NCI-H1105 (cell line): Measurements from ENCODE around the gene SLAMF1.
"Not testable (repeated sequence)": the region's sequence is repeated elsewhere in the genome, so short reads cannot be mapped to it uniquely, and the experiment has no call there.

ENCODE experiments used
- DNase-seq: peaks from one replicate; lab custom pipeline; 2025; lab: John Stamatoyannopoulos, UW

SLAMF1 gene

GRCh38 chr1:160640359-160641123 is 6.3 kb downstream of the SLAMF1 start:
- DNase-seq: no peak

- no peak for DNase-seq
These were observed 7.2 kb downstream of the SLAMF1 start for GRCh38 chr1:160639652-160640051.

- DNase-seq: no peak
These were observed 7.9 kb downstream of the SLAMF1 start for GRCh38 chr1:160638926-160639325.

- no peak for DNase-seq
These were observed 8.3 kb downstream of the SLAMF1 start for GRCh38 chr1:160638540-160638857.

GRCh38 chr1:160637821-160638539 is 8.9 kb downstream of the SLAMF1 start:
- DNase-seq: no peak

- DNase-seq: no peak
These were observed 9.8 kb downstream of the SLAMF1 start for GRCh38 chr1:160637065-160637464.

- no peak for DNase-seq
These were observed 10.3 kb downstream of the SLAMF1 start for GRCh38 chr1:160636547-160636946.

GRCh38 chr1:160636076-160636475 is 10.8 kb downstream of the SLAMF1 start:
- DNase-seq: no peak

- no peak for DNase-seq
These were observed 12.0 kb downstream of the SLAMF1 start for GRCh38 chr1:160634543-160635491.

GRCh38 chr1:160633330-160633903 is 13.4 kb downstream of the SLAMF1 start:
- DNase-seq: no peak

GRCh38 chr1:160631983-160632625 is 14.7 kb downstream of the SLAMF1 start:
- DNase-seq: no peak

- no peak for DNase-seq
These were observed 16.1 kb downstream of the SLAMF1 start for GRCh38 chr1:160630523-160631451.

GRCh38 chr1:160629286-160630210 is 17.3 kb downstream of the SLAMF1 start:
- DNase-seq: no peak

- DNase-seq: no peak
These were observed 18.0 kb downstream of the SLAMF1 start for GRCh38 chr1:160628799-160629263.

- not testable (repeated sequence) for DNase-seq
These were observed 19.1 kb downstream of the SLAMF1 start for GRCh38 chr1:160627677-160628289.

GRCh38 chr1:160626509-160627342 is 20.1 kb downstream of the SLAMF1 start:
- no peak for DNase-seq

- no peak for DNase-seq
These were observed 20.9 kb downstream of the SLAMF1 start for GRCh38 chr1:160625725-160626498.
